Measurements from ENCODE around the gene PLEKHO2. TPM values are rescaled to one million over a fixed set of nuclear protein-coding genes. Genes with fewer than 3 reads are reported as not detected.

Gene PLEKHO2
- total RNA-seq, 1 experiment from 2014 or later: 2.0 TPM

DNA sequence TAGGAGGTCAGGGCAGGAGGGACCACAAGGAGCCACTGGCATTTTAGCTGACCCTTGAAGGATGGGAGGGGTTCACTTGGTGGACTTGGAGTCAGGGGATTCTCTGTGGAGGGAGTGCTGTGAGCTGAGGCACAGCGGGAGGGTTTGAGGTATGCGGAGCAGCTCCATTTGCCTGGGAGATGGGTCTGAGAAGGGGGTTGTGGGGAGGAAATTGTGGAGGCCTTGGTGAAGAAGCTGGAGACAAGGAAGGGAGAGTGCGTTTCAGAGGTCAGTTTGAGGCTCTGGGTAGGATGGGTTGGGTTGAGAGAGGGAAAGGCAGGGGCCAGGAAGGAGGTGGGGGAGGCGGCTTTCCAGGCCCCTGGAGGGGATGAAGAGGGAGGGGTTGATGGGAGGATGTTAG is 20.2 kb downstream of the PLEKHO2 start:
- H3K27me3 Mint-ChIP-seq (ENCODE audit: insufficient read depth, unreplicated experiment): no peaks in the 10 kb centered on the region
- peaks cover 12% of the 10 kb centered on the region for H3K36me3 Mint-ChIP-seq (ENCODE audit: insufficient read depth, unreplicated experiment)
- no peaks in the 10 kb centered on the region for H3K9me3 Mint-ChIP-seq (ENCODE audit: unreplicated experiment)
- BruUV-seq (replicated peaks): no TSS peak
- intact Hi-C loops (cut with micrococcal nuclease): no loop called here
- no peak for DNase-seq (ENCODE audit: unreplicated experiment)
- TF ChIP-seq, protein P1, sequence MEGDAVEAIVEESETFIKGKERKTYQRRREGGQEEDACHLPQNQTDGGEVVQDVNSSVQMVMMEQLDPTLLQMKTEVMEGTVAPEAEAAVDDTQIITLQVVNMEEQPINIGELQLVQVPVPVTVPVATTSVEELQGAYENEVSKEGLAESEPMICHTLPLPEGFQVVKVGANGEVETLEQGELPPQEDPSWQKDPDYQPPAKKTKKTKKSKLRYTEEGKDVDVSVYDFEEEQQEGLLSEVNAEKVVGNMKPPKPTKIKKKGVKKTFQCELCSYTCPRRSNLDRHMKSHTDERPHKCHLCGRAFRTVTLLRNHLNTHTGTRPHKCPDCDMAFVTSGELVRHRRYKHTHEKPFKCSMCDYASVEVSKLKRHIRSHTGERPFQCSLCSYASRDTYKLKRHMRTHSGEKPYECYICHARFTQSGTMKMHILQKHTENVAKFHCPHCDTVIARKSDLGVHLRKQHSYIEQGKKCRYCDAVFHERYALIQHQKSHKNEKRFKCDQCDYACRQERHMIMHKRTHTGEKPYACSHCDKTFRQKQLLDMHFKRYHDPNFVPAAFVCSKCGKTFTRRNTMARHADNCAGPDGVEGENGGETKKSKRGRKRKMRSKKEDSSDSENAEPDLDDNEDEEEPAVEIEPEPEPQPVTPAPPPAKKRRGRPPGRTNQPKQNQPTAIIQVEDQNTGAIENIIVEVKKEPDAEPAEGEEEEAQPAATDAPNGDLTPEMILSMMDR (IDR thresholded peaks at IDR 0.05; ENCODE audit: unreplicated experiment): no peak
- no peak overlapping the region for H3K4me3 Mint-ChIP-seq (ENCODE audit: unreplicated experiment)
- no peaks in the 10 kb centered on the region for H3K4me1 Mint-ChIP-seq (ENCODE audit: insufficient read depth, unreplicated experiment)
- no peak overlapping the region for H3K27ac Mint-ChIP-seq (ENCODE audit: low read depth, unreplicated experiment)
- ChIA-PET POLR2A (no interaction called here), CTCF (interaction anchor here (0.6 kb wide), 2 partner anchors 56 to 502 kb away, joined by 3 to 4 read pairs; no protein-coding TSS in a partner anchor)

DNA sequence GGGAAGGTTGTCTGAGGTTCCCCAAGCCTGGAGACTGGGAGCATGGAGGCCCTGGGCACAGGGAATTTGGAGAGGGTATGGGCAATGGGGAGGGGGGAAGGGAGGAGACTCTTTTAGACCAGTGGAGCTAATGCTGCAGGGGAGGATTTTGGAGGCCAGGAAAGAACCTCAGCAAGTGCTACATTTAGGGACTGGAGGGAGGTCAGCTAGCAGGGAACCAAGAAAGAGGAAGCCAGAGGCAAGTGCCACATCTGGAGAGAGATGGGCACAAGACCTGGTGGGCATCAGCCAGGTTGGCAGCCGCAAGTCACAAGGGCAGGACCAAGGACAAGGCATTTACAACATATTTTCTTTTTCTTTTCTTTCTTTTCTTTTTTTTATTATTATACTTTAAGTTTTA is 20.7 kb downstream of the PLEKHO2 start:
- intact Hi-C loops (cut with micrococcal nuclease): no loop called here
- Mint-ChIP-seq H3K27me3 (ENCODE audit: insufficient read depth, unreplicated experiment) (no peaks in the 10 kb centered on the region), H3K9me3 (ENCODE audit: unreplicated experiment) (no peaks in the 10 kb centered on the region), H3K4me1 (ENCODE audit: insufficient read depth, unreplicated experiment) (no peaks in the 10 kb centered on the region), H3K36me3 (ENCODE audit: insufficient read depth, unreplicated experiment) (peaks cover 12% of the 10 kb centered on the region), H3K4me3 (ENCODE audit: unreplicated experiment) (no peak overlapping the region), H3K27ac (ENCODE audit: low read depth, unreplicated experiment) (no peak overlapping the region)
- ChIA-PET POLR2A (no interaction called here), CTCF (no interaction called here)
- DNase-seq (ENCODE audit: unreplicated experiment): no peak
- no TSS peak for BruUV-seq (replicated peaks)
- TF ChIP-seq, protein P1 (IDR thresholded peaks at IDR 0.05; ENCODE audit: unreplicated experiment): no peak

DNA sequence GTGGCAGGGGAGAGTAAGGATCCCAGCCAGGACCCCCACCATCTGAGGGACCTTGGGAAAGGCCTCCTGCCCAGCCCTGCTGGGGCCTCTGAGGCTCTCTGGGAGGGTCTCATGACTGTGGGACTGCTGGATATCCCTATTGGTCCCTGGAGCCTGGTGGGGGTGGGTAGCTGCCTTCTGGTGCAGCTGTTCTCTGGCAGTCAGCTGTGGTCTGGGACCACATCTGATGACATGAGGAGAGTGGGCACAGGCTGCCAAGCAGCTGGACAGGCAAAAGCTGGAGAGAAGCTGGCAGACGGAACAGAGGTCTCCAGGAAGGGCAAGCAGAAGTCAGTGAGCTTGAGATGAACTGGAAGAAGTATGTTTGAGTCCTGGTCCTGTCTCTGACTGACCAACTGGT is 22.4 kb downstream of the PLEKHO2 start:
- no TSS peak for BruUV-seq (replicated peaks)
- ChIA-PET POLR2A (no interaction called here), CTCF (no interaction called here)
- TF ChIP-seq, protein P1 (IDR thresholded peaks at IDR 0.05; ENCODE audit: unreplicated experiment): no peak
- Mint-ChIP-seq H3K4me3 (ENCODE audit: unreplicated experiment) (no peak overlapping the region), H3K9me3 (ENCODE audit: unreplicated experiment) (no peaks in the 10 kb centered on the region), H3K27me3 (ENCODE audit: insufficient read depth, unreplicated experiment) (no peaks in the 10 kb centered on the region), H3K27ac (ENCODE audit: low read depth, unreplicated experiment) (no peak overlapping the region), H3K4me1 (ENCODE audit: insufficient read depth, unreplicated experiment) (no peaks in the 10 kb centered on the region), H3K36me3 (ENCODE audit: insufficient read depth, unreplicated experiment) (peaks cover 12% of the 10 kb centered on the region)
- no peak for DNase-seq (ENCODE audit: unreplicated experiment)
- intact Hi-C loops (cut with micrococcal nuclease): no loop called here

DNA sequence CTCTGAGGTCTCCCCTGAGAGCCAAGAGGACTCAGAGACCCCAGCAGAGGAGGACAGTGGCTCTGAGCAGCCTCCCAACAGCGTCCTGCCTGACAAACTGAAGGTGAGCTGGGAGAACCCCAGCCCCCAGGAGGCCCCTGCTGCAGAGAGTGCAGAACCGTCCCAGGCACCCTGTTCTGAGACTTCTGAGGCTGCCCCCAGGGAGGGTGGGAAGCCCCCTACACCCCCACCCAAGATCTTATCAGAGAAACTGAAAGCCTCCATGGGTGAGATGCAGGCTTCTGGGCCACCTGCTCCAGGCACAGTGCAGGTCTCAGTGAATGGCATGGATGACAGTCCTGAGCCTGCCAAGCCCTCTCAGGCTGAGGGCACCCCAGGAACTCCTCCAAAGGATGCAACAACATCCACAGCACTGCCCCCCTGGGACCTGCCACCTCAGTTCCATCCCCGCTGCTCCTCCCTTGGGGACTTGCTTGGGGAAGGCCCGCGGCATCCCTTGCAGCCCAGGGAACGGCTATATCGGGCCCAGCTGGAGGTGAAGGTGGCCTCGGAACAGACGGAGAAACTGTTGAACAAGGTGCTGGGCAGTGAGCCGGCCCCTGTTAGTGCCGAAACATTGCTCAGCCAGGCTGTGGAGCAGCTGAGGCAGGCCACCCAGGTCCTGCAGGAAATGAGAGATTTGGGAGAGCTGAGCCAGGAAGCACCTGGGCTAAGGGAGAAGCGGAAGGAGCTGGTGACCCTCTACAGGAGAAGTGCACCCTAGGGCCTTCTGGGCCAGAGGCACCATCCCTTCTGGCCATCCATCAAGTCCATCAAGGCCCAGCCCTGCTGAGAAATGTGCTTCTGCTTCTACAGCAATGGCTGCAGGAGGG is 23.6 kb downstream of the PLEKHO2 start:
- H3K4me1 Mint-ChIP-seq (ENCODE audit: insufficient read depth, unreplicated experiment): no peaks in the 10 kb centered on the region
- no peaks in the 10 kb centered on the region for H3K9me3 Mint-ChIP-seq (ENCODE audit: unreplicated experiment)
- H3K36me3 Mint-ChIP-seq (ENCODE audit: insufficient read depth, unreplicated experiment): peaks cover 12% of the 10 kb centered on the region
- no peak for DNase-seq (ENCODE audit: unreplicated experiment)
- ChIA-PET POLR2A (no interaction called here), CTCF (interaction anchor here (0.8 kb wide), 1 partner anchor 56 kb away, joined by 5 read pairs; no protein-coding TSS in a partner anchor)
- TF ChIP-seq, protein P1 (IDR thresholded peaks at IDR 0.05; ENCODE audit: unreplicated experiment): no peak
- no peaks in the 10 kb centered on the region for H3K27me3 Mint-ChIP-seq (ENCODE audit: insufficient read depth, unreplicated experiment)
- intact Hi-C loops (cut with micrococcal nuclease): no loop called here
- no TSS peak for BruUV-seq (replicated peaks)
- H3K27ac Mint-ChIP-seq (ENCODE audit: low read depth, unreplicated experiment): no peak overlapping the region
- no peak overlapping the region for H3K4me3 Mint-ChIP-seq (ENCODE audit: unreplicated experiment)

Measured in MCF 10A (cell line).